Activated CD4-positive, alpha-beta T cell treated with anti-CD3 and anti-CD28 coated beads, Interleukin-2, amount 50 U/mL, for 24 hours (primary cell): ENCODE measurements around the gene C12orf57.
A peak's percentile ranks its signal among the peaks of the same experiment; 100 is the strongest.
"Not testable (repeated sequence)": the region's sequence is repeated elsewhere in the genome, so short reads cannot be mapped to it uniquely, and the experiment has no call there.

Source experiments
- DNase-seq, 2 donors: peaks; one replicate each; pipeline ENCODE4 v3.0.0-alpha.2; 2020; ENCODE audit warnings: low read depth in 1 of 2, low spot score in 1 of 2

Gene C12orf57

DNA sequence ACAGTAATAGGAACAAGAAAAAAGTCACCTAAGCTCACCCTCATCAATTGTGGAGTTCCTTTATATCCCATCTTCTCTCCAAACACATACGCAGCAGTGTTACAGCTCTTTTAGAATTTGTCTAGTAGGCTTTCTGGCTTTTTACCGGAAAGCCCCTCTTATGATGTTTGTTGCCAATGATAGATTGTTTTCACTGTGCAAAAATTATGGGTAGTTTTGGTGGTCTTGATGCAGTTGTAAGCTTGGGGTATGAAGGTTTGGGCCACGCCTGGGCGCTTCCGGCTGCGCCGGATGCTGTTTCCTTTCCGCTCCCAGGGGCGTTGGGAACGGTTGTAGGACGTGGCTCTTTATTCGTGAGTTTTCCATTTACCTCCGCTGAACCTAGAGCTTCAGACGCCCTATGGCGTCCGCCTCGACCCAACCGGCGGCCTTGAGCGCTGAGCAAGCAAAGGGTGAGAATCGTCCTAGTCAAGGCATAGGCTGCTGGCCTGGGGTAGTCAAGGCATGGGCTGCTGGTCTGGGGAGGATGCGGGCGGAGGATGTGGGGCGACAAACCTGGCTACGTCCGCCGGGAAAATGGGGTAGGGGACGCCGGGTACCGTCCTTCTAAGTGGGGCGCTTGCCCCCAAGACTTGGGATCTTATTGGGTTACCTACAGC lies at the start of gene C12orf57, which contains the start of gene RNU7-1:
Gene C12orf57 (plus strand): TSS at position 301 of the 659 bp plus-strand sequence. CDS start 100 bp downstream, at position 401.
Gene RNU7-1 (plus strand): TSS at position 95 of the 659 bp plus-strand sequence.
- DNase-seq = peak in 1 of 2 donors; percentile 78

- DNase-seq = no peak
Measured at GRCh38 chr12:6894321-6894720, 49.5 kb upstream of the C12orf57 start.

GRCh38 chr12:6896846-6897435 lies 46.9 kb upstream of the C12orf57 start:
- DNase-seq = no peak

DNA sequence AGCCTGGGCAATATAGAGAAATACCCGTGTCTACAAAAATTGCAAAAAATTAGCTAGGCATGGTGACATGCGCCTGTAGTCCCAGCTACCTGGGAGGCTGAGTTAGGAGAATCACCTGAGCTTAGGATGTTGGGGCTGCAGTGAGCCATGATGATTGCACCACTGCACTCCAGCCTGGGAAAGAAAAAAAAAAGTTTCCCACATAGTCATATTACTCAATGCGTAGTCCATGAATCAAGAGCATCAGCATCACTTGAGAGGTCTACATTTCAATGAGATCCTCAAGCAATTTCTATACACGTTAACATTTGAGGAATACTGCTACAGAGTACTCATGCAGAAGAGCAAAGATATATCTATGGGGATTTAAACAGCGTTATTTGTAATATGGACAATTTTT lies 44.4 kb upstream of the C12orf57 start:
- DNase-seq = no peak

- DNase-seq = no peak
Measured at GRCh38 chr12:6899837-6900519, 43.8 kb upstream of the C12orf57 start.

- DNase-seq = no peak
Measured at GRCh38 chr12:6902448-6902847, 41.4 kb upstream of the C12orf57 start.

DNA sequence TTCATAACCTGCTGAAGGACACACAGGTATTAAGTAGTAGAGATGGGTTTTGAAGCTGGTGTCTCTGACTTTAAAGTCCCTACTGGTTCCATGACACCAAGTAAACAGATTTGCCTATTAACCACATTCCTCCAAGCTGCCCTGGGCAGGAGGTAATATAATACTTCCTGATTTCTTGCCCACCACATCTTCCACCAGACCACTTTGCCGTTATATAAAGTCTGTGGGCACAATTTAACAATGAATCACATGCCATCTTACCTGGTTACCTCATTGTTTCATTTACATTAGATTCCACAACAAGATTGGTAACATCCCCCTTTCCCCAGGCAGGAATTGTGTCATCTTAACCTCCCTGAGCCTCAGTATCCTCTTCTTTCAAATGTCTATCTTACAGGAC lies 40.1 kb upstream of the C12orf57 start:
- DNase-seq = no peak

- DNase-seq = peak; percentile 91 to 98
Measured at GRCh38 chr12:6904280-6905276, 39.2 kb upstream of the C12orf57 start, which contains the start of gene LRRC23. LRRC23 (plus strand) TSS chr12:6904822; CDS start chr12:6905634, 812 bp downstream.

DNA sequence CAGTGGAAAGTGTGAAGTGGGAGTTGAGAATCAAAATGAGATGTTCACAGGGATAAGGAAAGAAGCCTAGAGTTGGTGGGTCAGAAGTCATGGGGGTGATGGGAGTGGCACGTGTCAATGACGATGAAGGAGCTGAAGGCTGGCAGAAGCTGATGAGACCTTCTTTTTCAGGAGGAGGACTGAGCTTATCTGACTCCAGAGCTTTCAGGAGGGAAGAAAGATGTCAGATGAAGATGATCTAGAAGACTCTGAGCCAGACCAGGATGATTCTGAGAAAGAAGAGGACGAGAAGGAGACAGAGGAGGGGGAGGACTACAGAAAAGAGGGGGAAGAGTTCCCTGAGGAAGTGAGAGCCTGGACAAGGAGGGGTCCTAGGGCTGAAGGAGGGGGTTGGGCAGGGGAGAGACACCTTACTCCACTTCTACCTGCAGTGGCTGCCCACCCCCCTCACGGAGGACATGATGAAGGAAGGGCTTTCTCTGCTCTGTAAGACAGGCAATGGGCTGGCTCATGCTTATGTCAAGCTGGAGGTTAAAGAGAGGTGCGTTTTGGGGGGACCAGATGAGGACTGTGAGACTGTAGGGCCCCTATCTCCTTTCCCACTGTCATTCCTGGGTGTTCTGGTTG lies 38.3 kb upstream of the C12orf57 start:
- DNase-seq = no peak

- DNase-seq = not testable (repeated sequence)
Measured at GRCh38 chr12:6908141-6908540, 35.7 kb upstream of the C12orf57 start.

DNA sequence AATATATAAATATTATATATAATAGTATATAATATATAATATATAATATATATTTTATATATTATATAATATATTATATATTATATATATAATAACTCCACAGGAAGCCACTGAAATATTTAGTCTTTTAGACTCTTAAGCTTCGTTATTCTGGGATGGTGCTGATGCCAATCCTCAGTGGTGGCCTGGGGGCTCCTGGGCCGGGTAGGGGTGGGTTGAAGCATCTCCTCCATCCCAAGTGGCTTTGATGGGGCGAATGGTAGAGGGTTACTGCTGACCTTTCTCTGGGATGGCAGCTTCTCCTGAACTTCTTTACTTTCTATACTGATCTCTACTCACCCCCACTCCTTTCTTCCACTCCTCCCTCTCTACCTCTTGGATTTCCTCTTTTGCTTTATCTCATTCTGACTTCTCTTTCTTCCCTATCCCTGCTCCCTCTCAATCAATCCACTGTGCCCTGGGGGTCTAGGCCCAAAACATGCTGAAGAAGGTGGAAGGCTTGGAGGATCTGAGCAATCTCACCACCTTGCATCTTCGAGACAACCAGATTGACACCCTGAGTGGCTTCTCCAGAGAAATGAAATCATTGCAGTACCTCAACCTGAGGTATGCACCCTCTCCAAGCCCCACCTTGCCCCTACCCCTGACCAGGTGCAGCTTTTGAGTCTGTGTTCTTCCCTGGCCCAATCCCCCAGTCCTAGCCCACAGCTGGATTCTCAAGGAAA lies 34.2 kb upstream of the C12orf57 start:
- DNase-seq = no peak

GRCh38 chr12:6912164-6912935 lies 31.5 kb upstream of the C12orf57 start:
- no peak for DNase-seq

DNA sequence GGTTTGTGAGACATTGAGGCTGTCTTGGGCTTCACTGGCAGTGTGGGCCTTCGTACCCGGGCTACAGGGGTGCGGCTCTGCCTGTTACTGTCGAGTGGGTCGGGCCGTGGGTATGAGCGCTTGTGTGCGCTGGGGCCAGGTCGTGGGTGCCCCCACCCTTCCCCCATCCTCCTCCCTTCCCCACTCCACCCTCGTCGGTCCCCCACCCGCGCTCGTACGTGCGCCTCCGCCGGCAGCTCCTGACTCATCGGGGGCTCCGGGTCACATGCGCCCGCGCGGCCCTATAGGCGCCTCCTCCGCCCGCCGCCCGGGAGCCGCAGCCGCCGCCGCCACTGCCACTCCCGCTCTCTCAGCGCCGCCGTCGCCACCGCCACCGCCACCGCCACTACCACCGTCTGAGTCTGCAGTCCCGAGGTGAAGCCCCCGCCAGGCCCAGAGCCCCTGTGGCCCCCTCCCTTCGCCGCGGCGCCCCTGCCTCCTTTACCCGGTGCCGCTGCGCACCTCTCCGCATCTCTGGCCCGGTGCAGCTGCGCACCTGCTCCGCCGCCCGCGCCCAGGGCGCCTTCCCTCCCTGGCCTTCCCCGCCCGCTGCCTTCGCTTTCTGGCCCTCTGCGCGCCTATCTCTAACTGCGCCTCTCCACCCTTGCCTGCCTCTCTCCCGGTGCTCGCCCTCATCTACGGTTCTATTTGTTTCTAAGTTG lies 29.4 kb upstream of the C12orf57 start, which contains the start of gene ENO2:
Gene ENO2 (plus strand): TSS at position 335 of the 701 bp plus-strand sequence. CDS start 1,253 bp downstream, outside the sequence.
- peak; percentile 61 to 72 for DNase-seq

DNA sequence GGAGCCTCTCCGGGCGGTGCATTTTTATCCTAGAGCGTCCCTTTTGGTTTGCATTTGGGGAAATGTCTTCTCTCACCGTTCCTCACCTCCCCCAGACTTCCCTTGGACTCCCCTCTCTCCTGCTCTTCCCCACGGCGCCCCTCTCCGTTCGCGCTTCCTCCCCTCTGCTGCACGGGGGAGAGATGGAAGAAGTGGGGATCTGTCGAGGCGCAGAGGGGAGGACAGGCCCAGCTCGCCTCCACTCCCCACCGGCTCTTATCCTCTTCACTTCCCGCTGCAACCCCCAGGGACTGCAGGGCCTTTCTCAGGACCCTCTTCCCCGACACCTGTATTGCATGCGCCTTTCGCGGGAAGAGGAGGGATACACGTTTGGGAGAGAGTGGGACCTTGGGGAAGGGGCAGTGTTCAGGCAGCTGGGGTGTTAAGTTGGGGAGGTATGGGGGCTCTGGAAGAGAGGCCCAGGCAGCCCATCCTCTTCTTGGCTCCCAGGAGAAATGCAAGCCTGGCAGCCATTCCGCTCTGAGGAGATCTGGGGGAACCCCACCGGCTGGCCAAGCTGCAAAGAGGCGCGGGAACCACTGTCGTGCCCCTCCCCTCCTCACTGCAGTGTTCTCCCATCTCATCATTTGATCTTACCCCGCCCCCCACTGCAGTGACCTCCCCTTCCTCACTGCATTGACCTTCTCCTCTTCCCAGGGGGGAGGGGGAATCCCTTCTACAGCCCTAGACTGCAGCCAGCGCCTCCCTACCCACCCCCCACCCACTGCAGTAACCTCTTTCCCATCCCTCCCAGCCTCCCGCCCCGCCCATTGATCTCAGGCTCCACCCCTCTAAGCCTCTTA lies 28.7 kb upstream of the C12orf57 start:
- no peak for DNase-seq

GRCh38 chr12:6915789-6916285 lies 28.0 kb upstream of the C12orf57 start:
- no peak for DNase-seq

DNA sequence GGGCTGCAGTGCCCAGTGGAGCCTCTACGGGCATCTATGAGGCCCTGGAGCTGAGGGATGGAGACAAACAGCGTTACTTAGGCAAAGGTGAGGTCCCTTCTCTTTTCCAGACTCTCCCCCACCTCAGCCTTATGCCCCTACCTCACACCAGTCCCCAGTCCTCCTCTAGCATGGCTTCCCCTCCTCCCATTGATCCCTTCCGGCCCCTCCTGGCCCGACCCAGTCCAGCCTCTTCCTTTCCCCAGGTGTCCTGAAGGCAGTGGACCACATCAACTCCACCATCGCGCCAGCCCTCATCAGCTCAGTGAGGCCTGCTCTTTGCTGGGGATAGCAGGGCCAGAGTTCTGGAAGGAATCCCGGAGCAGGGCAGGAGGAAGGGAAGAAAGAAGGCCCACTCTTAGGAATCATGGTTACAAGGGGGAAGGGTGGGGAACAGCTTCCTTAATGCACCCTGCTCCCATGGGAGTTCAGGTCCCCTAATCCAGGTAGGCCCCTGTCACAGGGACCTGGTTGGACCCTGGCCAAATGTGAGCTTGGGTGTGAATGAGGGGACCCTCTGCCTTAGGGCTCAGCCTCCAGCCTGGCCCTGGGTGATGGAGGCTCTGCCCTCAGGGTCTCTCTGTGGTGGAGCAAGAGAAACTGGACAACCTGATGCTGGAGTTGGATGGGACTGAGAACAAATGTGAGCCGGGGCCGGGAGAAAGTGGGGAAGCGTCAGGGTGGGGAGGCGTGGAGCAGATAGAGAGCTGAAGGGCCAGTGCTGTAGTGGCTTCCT lies 27.2 kb upstream of the C12orf57 start:
- DNase-seq = no peak
